K562 (cell line): ENCODE results near the gene THOP1. TPM values are rescaled to one million over a fixed set of nuclear protein-coding genes. Genes with fewer than 3 reads are reported as not detected.

ENCODE experiments used
- ATAC-seq: fragments of 200-7000 bp; cut with Tn5 transposase; 3 replicates; pipeline ENCODE4 v1.9.1; 2020; ENCODE audit warnings: moderate library complexity
- BruUV-seq: library from RNA; stranded (reverse); fragments of 400-500 nt; replicated peaks from 2 replicates; lab custom pipeline; 2021; lab: Mats Ljungman, UMichigan
- CTCF ChIA-PET: fragments of 300-600 bp; formaldehyde crosslinking; extraction: SDS; loops from one replicate; lab custom pipeline; 2021; ENCODE audit warnings: low intra/inter-chr PET ratio; lab: Yijun Ruan, JAX
- POLR2A ChIA-PET: fragments of 300-600, 350-650 bp; sonication (Branson Sonifier 250); formaldehyde crosslinking; extraction: SDS; loops from one replicate; lab custom pipeline; 2021; ENCODE audit warnings: antibody characterized with exemption, inconsistent platforms; lab: Yijun Ruan, JAX
- DNase-seq, 4 experiments: peaks; one replicate each; pipeline versions ENCODE4 v3.0.0 to v3.0.0-alpha.2; 2011 to 2018; ENCODE audit warnings: low spot score in 3 of 4, mixed read lengths in 3 of 4; ENCODE audit errors: extremely low read depth in 1 of 4
- FAIRE-seq: peaks from 2 replicates; lab custom pipeline; 2011; peaks lifted over from hg19 to GRCh38; lab: Jason Lieb, UNC
- H2AFZ ChIP-seq: 2 replicates; pipeline ENCODE4 v1.6.0; 2011; ENCODE audit warnings: low read depth, low read length, control low read depth, inconsistent platforms
- H3K27ac ChIP-seq: fragments of 200-600 bp; 3 replicates; pipeline ENCODE4 v1.8.0; 2011; ENCODE audit warnings: low read depth, mild to moderate bottlenecking, control low read depth, inconsistent platforms, low read length, moderate library complexity, mixed read lengths; ENCODE audit errors: extremely low read depth
- H3K27me3 ChIP-seq, 2 experiments: fragments of 300-600 bp in 1 of 2; 2 replicates in 1 of 2; 3 replicates in 1 of 2; pipeline versions ENCODE4 v1.6.0 to v1.8.0; 2011; ENCODE audit warnings: inconsistent platforms in 2 of 2, low read length in 2 of 2, mild to moderate bottlenecking in 1 of 2, mixed read lengths in 1 of 2, moderate library complexity in 1 of 2; ENCODE audit not compliant: control insufficient read depth in 2 of 2, insufficient read depth in 2 of 2
- H3K36me3 ChIP-seq: fragments of 300-600 bp; 3 replicates; pipeline ENCODE4 v1.8.0; 2011; ENCODE audit warnings: mild to moderate bottlenecking, low read length, inconsistent platforms; ENCODE audit not compliant: control insufficient read depth, insufficient read depth
- H3K4me1 ChIP-seq, 2 experiments: fragments of 200-600 bp in 1 of 2; replicated peaks in 1 of 2; 2 replicates in 1 of 2; 3 replicates in 1 of 2; pipeline versions ENCODE4 v1.5.1 to v1.8.0; 2011; ENCODE audit warnings: inconsistent platforms in 2 of 2, low read length in 2 of 2, mild to moderate bottlenecking in 1 of 2, mixed read lengths in 1 of 2, moderate library complexity in 1 of 2; ENCODE audit not compliant: control insufficient read depth in 2 of 2, insufficient read depth in 2 of 2
- H3K4me2 ChIP-seq: 2 replicates; pipeline ENCODE4 v1.6.1; 2011; ENCODE audit warnings: low read length, control low read depth, inconsistent platforms, mixed read lengths; ENCODE audit not compliant: insufficient read depth
- H3K4me3 ChIP-seq: fragments of 200-600 bp; sonication (generic), shearing (Covaris generic); 2 replicates; pipeline ENCODE4 v1.5.1; 2016; ENCODE audit warnings: control low read depth, inconsistent platforms
- H3K79me2 ChIP-seq: fragments of 200-600 bp; 3 replicates; pipeline ENCODE4 v1.8.0; 2011; ENCODE audit warnings: low read length, inconsistent platforms; ENCODE audit not compliant: control insufficient read depth, insufficient read depth
- H3K9ac ChIP-seq, 2 experiments: 2 replicates each; pipeline versions ENCODE4 v1.6.0 to v1.6.1; 2011; ENCODE audit warnings: low read depth in 2 of 2, low read length in 2 of 2, control low read depth in 1 of 2, inconsistent platforms in 1 of 2, mild to moderate bottlenecking in 1 of 2, mixed read lengths in 1 of 2; ENCODE audit not compliant: insufficient read depth in 1 of 2
- H3K9me1 ChIP-seq: one replicate; pipeline ENCODE4 v1.6.0; 2011; ENCODE audit warnings: inconsistent platforms, mild to moderate bottlenecking, low read length, moderate library complexity; ENCODE audit not compliant: control insufficient read depth, insufficient read depth
- H3K9me3 ChIP-seq: replicated peaks from 2 replicates; pipeline ENCODE4 v1.5.1; 2011; ENCODE audit warnings: low read depth, low read length, inconsistent platforms; ENCODE audit not compliant: control insufficient read depth, insufficient read depth
- H4K20me1 ChIP-seq: replicated peaks from 2 replicates; pipeline ENCODE4 v1.6.1; 2011; ENCODE audit warnings: low read length, inconsistent platforms, mixed read lengths; ENCODE audit not compliant: control insufficient read depth, insufficient read depth
- BCOR ChIP-seq: fragments of 450-650 bp; IDR thresholded peaks from 2 replicates; pipeline ENCODE4 v1.6.1; 2016
- RBFOX2 ChIP-seq: fragments of 200-400 bp; formaldehyde crosslinking; IDR thresholded peaks from 2 replicates; pipeline ENCODE4 v1.6.1; 2017; ENCODE audit warnings: low read depth, mild to moderate bottlenecking, low read length, moderate library complexity
- WGBS: fragments of 100-300 bp; shearing (Covaris generic); methylation state at CpG from one replicate; pipeline ENCODE4 v1.1.6; 2016; ENCODE audit warnings: low coverage, mixed read lengths; ENCODE audit not compliant: insufficient coverage; ENCODE audit errors: missing lambda C conversion rate; 5-methylcytosine and 5-hydroxymethylcytosine counted together
- in situ Hi-C: fragments of 300-500 bp; cut with MboI; formaldehyde crosslinking; loops from 4 replicates; pipeline ENCODE4 v1.15.0; 2018; ENCODE audit warnings: inconsistent platforms, mixed read lengths
- intact Hi-C: fragments of 100-400 bp; cut with micrococcal nuclease; formaldehyde crosslinking; loops from 2 replicates; pipeline ENCODE4 v1.14.2; 2022
- polyA plus RNA-seq, 8 experiments: library from polyadenylated mRNA; depleted of rRNA in 4 of 8; stranded (reverse) in 5 of 8; unstranded in 3 of 8; fragments of >200 nt; fragmentation: Nextera tagmentation in 2 of 8; fragmentation: Illumina TruSeq in 1 of 8; extraction: Ambion mirVana in 2 of 8; extraction: Trizol in 1 of 8; gene quantifications; 2 replicates each; pipeline versions ENCODE4 v1.2.1 to v1.2.3, GENCODE V29; 2011 to 2014; ENCODE audit warnings: inconsistent platforms in 1 of 8, missing spikeins in 1 of 8
- total RNA-seq, 7 experiments: library from RNA; depleted of rRNA in 6 of 7; stranded (reverse); fragments of >200 nt in 6 of 7; fragmentation: Illumina TruSeq in 2 of 7; extraction: Trizol in 2 of 7; gene quantifications; 2 replicates each; pipeline versions ENCODE4 v1.2.1 to v1.2.3, GENCODE V29; 2011 to 2021; ENCODE audit warnings: low replicate concordance in 1 of 7
- TF ChIP-seq, protein P1 (sequence below): sonication (generic); formaldehyde crosslinking; IDR thresholded peaks from 2 replicates; pipeline ENCODE4 v1.8.1; 2023; ENCODE audit warnings: mild to moderate bottlenecking, missing genetic modification reagents

Gene THOP1
- total and polyA plus RNA-seq, 9 of the 15 experiments (the other 6 are each of a cell fraction or from before 2014, with no cell fraction given), result 1.3 to 255 (median 96.1) TPM

DNA sequence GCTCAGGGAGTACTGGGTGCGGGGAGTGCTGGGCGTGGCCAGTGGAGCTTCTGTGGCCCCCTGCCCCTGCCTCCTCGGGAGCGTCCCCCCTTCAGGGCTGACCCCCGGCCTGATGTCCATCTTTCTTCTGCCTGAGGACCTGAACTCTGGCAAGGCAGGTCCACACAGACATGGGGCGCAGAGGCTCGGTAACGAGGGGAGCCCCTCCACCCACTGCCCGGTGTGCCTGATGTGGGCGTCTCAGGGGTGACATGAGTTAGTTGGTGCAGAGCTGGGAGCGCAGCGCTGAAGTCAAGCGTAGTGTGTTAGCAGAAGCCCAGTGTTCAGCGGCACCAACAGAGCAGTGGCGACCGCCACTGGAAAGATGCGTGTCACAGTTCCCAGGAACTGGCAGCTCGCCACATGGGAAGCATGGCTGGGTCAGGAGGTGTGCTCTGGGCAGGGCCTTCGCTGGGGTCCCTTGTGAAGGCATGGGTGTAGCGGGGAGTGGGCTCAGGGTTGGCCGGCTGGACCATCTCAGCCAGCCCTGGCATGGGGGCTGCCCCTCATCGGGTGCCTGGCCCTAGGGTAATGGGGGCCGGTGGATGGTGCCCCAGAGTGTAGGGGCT lies 11.5 kb downstream of the THOP1 start:
- H3K4me1 ChIP-seq, result peaks cover 0 to 22% of the 10 kb centered on the region in 2 experiments; a peak in 2 of 5 replicates
- ATAC-seq (no peak), DNase-seq (no peak), FAIRE-seq (no peak)
- CTCF ChIA-PET, result no interaction called here
- intact Hi-C loops, result no loop called here
- no peaks in the 10 kb centered on the region for H3K27me3 ChIP-seq
- no peaks in the 10 kb centered on the region for H3K9me3 ChIP-seq
- no peaks in the 10 kb centered on the region for H4K20me1 ChIP-seq
- peak overlapping the region in 1 of 2 experiments; percentile 52; a peak in 1 of 4 replicates for H3K9ac ChIP-seq
- no peaks in the 10 kb centered on the region for H3K79me2 ChIP-seq
- in situ Hi-C loops, result no loop called here
- peaks cover 3% of the 10 kb centered on the region for H3K9me1 ChIP-seq
- no peak overlapping the region for H3K27ac ChIP-seq
- no TSS peak for BruUV-seq
- H3K4me3 ChIP-seq, result no peak overlapping the region
- TF ChIP-seq, protein P1, sequence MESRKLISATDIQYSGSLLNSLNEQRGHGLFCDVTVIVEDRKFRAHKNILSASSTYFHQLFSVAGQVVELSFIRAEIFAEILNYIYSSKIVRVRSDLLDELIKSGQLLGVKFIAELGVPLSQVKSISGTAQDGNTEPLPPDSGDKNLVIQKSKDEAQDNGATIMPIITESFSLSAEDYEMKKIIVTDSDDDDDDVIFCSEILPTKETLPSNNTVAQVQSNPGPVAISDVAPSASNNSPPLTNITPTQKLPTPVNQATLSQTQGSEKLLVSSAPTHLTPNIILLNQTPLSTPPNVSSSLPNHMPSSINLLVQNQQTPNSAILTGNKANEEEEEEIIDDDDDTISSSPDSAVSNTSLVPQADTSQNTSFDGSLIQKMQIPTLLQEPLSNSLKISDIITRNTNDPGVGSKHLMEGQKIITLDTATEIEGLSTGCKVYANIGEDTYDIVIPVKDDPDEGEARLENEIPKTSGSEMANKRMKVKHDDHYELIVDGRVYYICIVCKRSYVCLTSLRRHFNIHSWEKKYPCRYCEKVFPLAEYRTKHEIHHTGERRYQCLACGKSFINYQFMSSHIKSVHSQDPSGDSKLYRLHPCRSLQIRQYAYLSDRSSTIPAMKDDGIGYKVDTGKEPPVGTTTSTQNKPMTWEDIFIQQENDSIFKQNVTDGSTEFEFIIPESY, result 0 out of 2 replicates have a peak, but pooled peaks have one; percentile 27
- TF ChIP-seq RBFOX2 (peak; percentile 29; the same call in 1 of the 2 replicates), BCOR (no peak)
- WGBS, result 97% methylated on average over 18 of the region's 23 CpGs
- no peak overlapping the region for H3K4me2 ChIP-seq
- POLR2A ChIA-PET, result interaction anchor here (0.9 kb wide), 1 partner anchor 45 kb away, joined by 4 read pairs; the partner anchor contains the start of gene ZNF555
- peaks cover 90% of the 10 kb centered on the region; the same call in 2 of the 3 replicates for H3K36me3 ChIP-seq
- H2AFZ ChIP-seq, result no peak overlapping the region
